GM12865 (cell line): Measurements from ENCODE around the gene HKDC1.
"Not testable (repeated sequence)": the region's sequence is repeated elsewhere in the genome, so short reads cannot be mapped to it uniquely, and the experiment has no call there.

ENCODE experiments used
- DNase-seq: peaks from one replicate; pipeline ENCODE4 v3.0.0; 2010; ENCODE audit warnings: low read depth
- H3K4me3 ChIP-seq: 2 replicates; pipeline ENCODE4 v1.5.1; 2011; ENCODE audit warnings: mild to moderate bottlenecking, low read depth, low read length, control low read depth
- CTCF ChIP-seq: IDR thresholded peaks from 2 replicates; pipeline ENCODE4 v1.5.1; 2011; ENCODE audit warnings: low read length, control low read depth, low read depth, inconsistent platforms; ENCODE audit not compliant: insufficient read depth; ENCODE audit errors: missing control alignments

The HKDC1 gene

GRCh38 chr10:69287181-69287580, 67.0 kb downstream of the HKDC1 start:
- no peak for TF ChIP-seq CTCF
- DNase-seq, result no peak
- no peak overlapping the region for H3K4me3 ChIP-seq

GRCh38 chr10:69290993-69291392, 70.9 kb downstream of the HKDC1 start:
- no peak overlapping the region for H3K4me3 ChIP-seq
- no peak for TF ChIP-seq CTCF
- DNase-seq, result no peak

- H3K4me3 ChIP-seq, result no peak overlapping the region
- no peak for TF ChIP-seq CTCF
- DNase-seq, result no peak
These were observed 72.3 kb downstream of the HKDC1 start for GRCh38 chr10:69292459-69292858.

GRCh38 chr10:69295027-69295636, 75.0 kb downstream of the HKDC1 start:
- DNase-seq, result no peak
- no peak overlapping the region for H3K4me3 ChIP-seq
- no peak for TF ChIP-seq CTCF

- no peak overlapping the region for H3K4me3 ChIP-seq
- no peak for TF ChIP-seq CTCF
- no peak for DNase-seq
These were observed 83.5 kb downstream of the HKDC1 start for GRCh38 chr10:69303632-69304051.

- no peak overlapping the region for H3K4me3 ChIP-seq
- no peak for TF ChIP-seq CTCF
- no peak for DNase-seq
These were observed 86.3 kb downstream of the HKDC1 start for GRCh38 chr10:69306421-69306820.

- no peak for TF ChIP-seq CTCF
- DNase-seq, result no peak
These were observed 87.3 kb downstream of the HKDC1 start for GRCh38 chr10:69307434-69307833.

GRCh38 chr10:69308304-69308703, 88.2 kb downstream of the HKDC1 start:
- not testable (repeated sequence) for DNase-seq, H3K4me3 ChIP-seq

More at GRCh38 chr10:69307434-69307833, 87.3 kb downstream of the HKDC1 start:
- no peak overlapping the region for H3K4me3 ChIP-seq
